ENCODE data around the gene B4GALNT4.
"Not testable (repeated sequence)": the region's sequence is repeated elsewhere in the genome, so short reads cannot be mapped to it uniquely, and the experiment has no call there.

The B4GALNT4 gene

GRCh38 chr11:359181-359714 lies 10.1 kb upstream of the B4GALNT4 start:
- DNase-seq (ENCODE audit: low read depth) = peak; percentile 15

DNA sequence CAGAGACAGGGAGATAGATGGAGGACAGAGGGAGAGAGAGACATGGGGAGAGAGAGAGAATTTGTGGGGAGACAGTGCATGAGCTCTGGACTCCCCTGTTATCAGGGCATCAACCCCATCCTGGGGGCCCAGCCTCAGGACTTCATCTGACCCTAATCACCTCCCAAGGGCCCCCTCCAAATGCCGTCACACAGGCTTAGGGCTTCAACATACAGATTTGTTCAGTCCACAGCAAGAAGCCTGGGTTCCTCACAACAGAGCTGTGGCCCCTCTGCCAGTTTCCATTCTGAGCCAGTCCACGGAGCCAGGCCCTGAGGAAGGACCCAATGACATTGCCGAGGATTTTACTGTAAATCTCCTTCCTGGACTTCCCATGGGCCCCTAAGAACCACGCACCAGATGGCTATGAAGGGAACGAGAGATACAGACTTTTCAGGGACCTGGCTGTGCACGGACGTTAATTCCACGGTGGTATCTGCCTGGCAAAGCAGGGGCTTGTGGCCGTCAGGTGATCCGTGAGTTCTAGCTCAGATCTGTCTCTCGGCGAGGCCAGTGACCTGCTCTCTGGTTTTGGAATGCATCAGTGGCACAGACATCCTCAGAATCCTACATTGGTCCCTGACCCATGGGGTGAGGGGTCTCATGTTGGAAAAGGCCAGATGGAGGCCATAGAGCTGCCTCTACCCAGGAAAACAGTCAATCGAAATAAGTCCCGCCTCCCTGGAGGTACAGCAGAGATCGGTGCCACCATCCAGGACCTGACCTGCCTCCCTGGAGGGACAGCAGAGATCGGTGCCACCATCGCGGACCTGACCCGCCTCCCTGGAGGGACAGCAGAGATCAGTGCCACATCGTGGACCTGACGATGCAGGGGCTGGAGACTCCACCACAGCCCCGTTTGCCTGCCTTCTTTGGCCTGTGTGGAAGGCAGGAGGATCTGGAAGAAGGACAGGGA lies 8.7 kb upstream of the B4GALNT4 start:
- no peak for DNase-seq (ENCODE audit: low read depth)

- no peak for DNase-seq (ENCODE audit: low read depth)
These were observed 6.5 kb upstream of the B4GALNT4 start for GRCh38 chr11:362642-363442.

GRCh38 chr11:363443-363805 lies 5.9 kb upstream of the B4GALNT4 start:
- DNase-seq (ENCODE audit: low read depth) = not testable (repeated sequence)

- DNase-seq (ENCODE audit: low read depth) = peak; percentile 36
These were observed 5.1 kb upstream of the B4GALNT4 start for GRCh38 chr11:363948-364761.

GRCh38 chr11:364991-365725 lies 4.1 kb upstream of the B4GALNT4 start:
- no peak for DNase-seq (ENCODE audit: low read depth)

GRCh38 chr11:365831-366230 lies 3.5 kb upstream of the B4GALNT4 start:
- no peak for DNase-seq (ENCODE audit: low read depth)

GRCh38 chr11:367956-368413 lies 1.3 kb upstream of the B4GALNT4 start:
- no peak for DNase-seq (ENCODE audit: low read depth)

DNA sequence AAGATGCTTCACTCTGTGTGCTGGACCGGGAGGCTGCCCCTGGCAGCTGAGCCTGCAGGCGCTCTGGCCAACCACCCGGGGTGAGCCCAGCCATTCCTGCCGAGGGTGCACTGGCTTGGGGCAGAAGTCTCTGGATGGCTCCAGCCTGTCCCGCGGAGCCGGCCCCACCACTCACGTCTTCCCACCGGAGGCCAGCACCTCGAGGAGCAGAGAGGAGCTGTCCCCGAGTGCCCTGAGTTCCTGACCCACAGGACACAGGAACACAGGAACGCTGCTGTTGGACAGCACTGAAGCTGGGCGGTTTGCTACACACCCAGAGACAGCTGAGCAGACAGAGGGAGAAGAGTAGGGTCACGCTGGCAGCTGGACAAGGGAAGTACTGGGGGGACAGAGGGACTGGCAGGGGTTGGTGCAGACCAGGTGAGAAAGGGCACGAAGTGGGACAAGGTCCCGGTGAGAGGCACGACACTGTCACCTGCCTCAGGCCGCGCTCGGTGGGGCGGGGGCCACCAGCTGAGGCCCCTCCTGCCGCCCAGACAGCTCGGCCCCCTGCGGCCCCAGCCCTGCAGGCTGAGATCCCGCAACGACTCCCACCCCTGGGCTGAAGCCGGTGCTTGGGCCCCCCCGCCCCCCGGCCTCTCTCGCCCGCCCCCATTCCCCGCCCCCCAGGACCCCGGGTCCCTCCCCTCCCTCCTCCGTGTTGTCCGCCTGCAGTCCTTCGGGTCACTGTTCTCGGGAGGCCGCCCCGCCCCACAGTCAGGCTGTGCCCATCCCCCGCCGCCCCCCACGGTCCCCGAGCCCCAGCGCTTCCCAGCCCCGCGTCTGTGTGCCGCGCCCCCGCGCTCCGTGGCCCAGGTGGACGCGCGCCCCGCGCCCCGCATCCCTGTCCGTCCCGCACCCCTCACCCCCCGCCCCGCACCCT lies 624 bp upstream of the B4GALNT4 start:
- DNase-seq (ENCODE audit: low read depth) = no peak

DNA sequence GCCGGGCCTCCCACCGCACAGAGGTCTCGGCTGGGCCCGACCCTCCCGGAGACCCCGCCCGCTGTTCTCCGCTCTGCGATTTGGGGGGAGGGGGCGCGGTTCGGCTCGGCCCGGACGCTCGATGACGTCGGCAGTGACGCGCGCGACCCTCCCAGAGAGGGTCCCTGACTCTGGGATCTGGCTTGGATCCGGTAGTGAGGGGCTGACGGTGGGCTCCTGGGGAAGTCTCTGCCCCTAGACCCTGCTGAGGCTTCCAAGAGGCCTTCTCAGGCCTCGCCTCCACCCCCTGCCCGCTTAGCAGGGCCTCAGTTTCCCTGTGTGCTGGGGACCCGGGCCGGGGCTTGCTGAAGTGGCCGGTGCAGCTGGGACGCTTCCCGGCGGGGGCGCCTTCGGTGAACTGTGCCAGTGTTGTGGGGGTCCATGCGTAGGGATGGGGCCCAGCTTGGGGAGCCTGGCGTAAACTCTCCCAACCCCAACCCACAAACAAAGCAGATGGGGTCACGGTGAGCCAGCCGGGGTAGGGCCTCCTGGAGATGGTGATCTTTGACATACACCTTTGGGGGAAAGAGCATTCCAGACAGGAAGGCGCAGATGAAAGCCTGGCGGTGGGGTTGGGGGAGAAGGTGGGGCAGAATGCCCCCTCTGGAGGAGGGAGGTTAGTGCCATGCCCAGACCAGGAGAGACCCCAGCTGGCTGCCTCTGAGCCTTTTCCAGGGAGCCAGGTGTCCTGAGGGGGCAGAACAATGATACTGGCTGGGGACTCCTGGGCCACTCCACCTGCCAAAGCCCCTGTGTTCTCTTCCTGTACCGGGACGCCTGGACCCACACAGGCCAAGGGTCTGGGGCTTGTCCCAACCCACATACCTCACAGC lies 1.0 kb downstream of the B4GALNT4 start:
- no peak for DNase-seq (ENCODE audit: low read depth)

DNA sequence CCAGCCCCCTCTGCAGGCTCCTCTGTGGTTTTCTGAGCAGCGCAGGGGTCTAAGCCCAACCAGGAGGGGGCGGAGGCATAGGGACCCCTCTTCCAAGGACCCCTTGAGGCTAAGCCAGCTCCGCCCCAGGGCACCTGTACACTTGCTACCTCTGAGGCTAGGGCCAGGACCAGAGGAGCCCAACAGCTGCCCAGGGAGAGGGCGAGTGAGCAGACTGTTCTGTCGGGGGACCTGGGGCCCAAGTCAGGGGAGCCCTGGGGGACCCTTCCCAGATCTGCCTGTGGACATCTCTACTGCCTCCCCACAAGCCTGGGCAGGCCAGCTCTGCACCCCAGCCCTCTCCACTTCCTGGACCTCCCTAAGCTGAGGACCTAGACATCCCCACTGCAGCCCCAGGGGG lies 1.8 kb downstream of the B4GALNT4 start:
- no peak for DNase-seq (ENCODE audit: low read depth)

GRCh38 chr11:371716-372590 lies 2.7 kb downstream of the B4GALNT4 start:
- DNase-seq (ENCODE audit: low read depth) = no peak

GRCh38 chr11:372809-373715 lies 3.8 kb downstream of the B4GALNT4 start:
- no peak for DNase-seq (ENCODE audit: low read depth)

DNA sequence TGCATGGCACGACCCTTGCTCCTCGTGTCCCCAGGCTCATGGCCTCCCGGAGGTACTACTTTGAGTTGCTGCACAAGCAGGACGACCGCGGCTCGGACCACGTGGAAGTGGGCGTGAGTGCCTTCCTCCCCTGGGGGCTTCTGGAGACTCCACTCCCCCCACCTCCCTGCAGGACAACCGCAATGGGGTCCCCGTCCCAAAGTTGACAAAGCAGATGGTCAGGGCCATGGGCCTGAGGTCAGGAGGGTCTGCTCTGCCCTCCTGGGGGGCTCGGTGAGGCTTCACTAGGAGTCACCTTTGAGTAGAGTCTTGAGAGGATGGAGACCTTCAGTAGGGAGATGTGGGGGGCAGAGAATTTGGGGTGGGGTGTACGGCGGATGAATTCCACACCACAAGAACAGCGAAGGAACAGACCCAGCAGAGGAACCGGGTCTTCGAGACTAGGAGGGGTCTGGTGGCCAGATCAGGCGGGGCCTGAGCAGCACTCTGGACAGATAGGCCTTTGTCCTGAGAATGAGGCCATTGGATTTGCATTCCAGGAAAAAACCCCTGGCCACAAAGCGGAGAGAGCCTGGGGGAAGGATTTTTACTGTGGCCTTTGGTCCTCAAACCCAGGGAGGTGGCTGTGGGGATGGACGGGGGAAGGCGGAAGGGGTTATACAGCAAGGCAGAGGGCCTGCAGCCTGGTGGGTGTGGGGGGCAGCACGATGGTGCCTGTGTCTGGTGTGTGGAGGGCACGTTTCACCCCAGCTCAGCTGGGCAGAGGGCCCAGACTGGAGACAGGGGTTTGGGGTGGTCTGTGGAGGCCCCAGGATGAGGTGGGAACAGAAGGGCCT lies 4.6 kb downstream of the B4GALNT4 start:
- no peak for DNase-seq (ENCODE audit: low read depth)

DNA sequence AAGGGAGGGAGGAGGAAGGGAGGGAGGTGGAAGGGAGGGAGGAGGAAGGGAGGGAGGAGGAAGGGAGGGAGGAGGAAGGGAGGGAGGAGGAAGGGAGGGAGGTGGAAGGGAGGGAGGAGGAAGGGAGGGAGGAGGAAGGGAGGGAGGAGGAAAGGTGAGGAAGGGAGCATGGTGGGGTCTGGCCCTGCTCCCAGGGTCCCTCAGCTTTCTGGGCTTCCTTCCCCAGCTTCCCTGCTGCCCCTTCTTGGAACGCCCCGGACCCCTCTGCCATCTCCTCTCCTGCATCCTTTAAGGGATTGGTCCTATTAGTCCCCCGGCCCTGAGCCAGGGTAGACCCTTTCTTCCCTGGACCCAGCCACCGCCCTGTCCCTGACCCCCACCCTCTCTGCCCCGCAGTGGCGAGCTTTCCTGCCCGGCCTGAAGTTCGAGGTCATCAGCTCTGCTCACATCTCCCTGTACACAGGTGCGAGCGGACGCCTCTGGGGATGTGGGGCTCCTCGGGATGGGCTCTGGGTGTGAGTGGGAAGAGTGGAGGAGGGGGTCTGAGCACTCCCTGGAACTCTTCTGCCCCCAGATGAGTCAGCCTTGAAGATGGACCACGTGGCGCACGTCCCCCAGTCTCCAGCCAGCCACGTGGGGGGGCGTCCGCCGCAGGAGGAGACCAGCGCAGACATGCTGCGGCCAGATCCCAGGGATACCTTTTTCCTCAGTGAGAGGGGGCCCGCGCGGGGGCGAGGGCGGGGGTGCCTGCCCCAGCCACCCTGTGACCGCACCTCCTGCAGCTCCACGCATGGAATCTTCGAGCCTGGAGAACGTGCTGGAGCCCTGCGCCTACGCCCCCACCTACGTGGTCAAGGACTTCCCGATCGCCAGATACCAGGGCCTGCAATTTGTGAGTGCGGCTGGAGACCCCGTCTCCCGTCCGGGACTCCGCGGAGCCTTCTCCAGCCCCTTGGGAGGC lies 6.0 kb downstream of the B4GALNT4 start:
- no peak for DNase-seq (ENCODE audit: low read depth)
